GDM1 (cell line): ENCODE results near the gene SUPT4H1.

Experiments used
- DNase-seq: peaks from one replicate; lab custom pipeline; 2025; lab: John Stamatoyannopoulos, UW

Gene SUPT4H1

GRCh38 chr17:58339755-58340404 is 12.1 kb downstream of the SUPT4H1 start:
- DNase-seq: no peak

- peak; percentile 85 for DNase-seq
These were observed 12.9 kb downstream of the SUPT4H1 start for GRCh38 chr17:58338841-58339754.

GRCh38 chr17:58338454-58338840 is 13.6 kb downstream of the SUPT4H1 start:
- no peak for DNase-seq

GRCh38 chr17:58337600-58338453 is 14.2 kb downstream of the SUPT4H1 start:
- peak; percentile 93 for DNase-seq

GRCh38 chr17:58337210-58337599 is 14.8 kb downstream of the SUPT4H1 start:
- DNase-seq: peak; percentile 50

- no peak for DNase-seq
These were observed 15.4 kb downstream of the SUPT4H1 start for GRCh38 chr17:58336456-58337209.

GRCh38 chr17:58335779-58336455 is 16.1 kb downstream of the SUPT4H1 start:
- DNase-seq: peak; percentile 85

GRCh38 chr17:58335061-58335731 is 16.8 kb downstream of the SUPT4H1 start:
- DNase-seq: no peak

GRCh38 chr17:58334661-58335060 is 17.3 kb downstream of the SUPT4H1 start:
- DNase-seq: no peak

GRCh38 chr17:58334256-58334655 is 17.7 kb downstream of the SUPT4H1 start:
- DNase-seq: no peak

GRCh38 chr17:58333736-58334207 is 18.2 kb downstream of the SUPT4H1 start:
- peak; percentile 62 for DNase-seq

- DNase-seq: peak; percentile 82
These were observed 18.9 kb downstream of the SUPT4H1 start for GRCh38 chr17:58332778-58333735.

GRCh38 chr17:58331815-58332777 is 19.9 kb downstream of the SUPT4H1 start:
- DNase-seq: peak; percentile 95

- DNase-seq: peak; percentile 76
These were observed 20.8 kb downstream of the SUPT4H1 start for GRCh38 chr17:58330997-58331814.

GRCh38 chr17:58330538-58330996 is 21.4 kb downstream of the SUPT4H1 start:
- no peak for DNase-seq

GRCh38 chr17:58329810-58330537 is 22.0 kb downstream of the SUPT4H1 start:
- no peak for DNase-seq
